Activated CD8-positive, alpha-beta memory T cell treated with anti-CD3 and anti-CD28 coated beads, Interleukin-2, amount 10 ng/mL, durations not matched to agents 7 days and 5 days (primary cell): Measurements from ENCODE around the gene CRACDL. TPM values are rescaled to one million over a fixed set of nuclear protein-coding genes. Genes with fewer than 3 reads are reported as not detected.
A peak's percentile ranks its signal among the peaks of the same experiment; 100 is the strongest.
"Not testable (repeated sequence)": the region's sequence is repeated elsewhere in the genome, so short reads cannot be mapped to it uniquely, and the experiment has no call there.

Source experiments
- ATAC-seq: fragments of 150-1000 bp; cut with Tn5 transposase; one replicate; pipeline ENCODE4 v1.10.0; 2021; ENCODE audit warnings: moderate library complexity
- CTCF ChIA-PET: fragments of 350-600 bp; sonication (Branson Sonifier 250); formaldehyde crosslinking; loops from one replicate; lab custom pipeline; 2021; ENCODE audit warnings: antibody characterized with exemption; lab: Charles Lee
- DNase-seq: peaks from one replicate; pipeline ENCODE4 v3.0.0-alpha.2; 2020
- H3K27ac Mint-ChIP-seq: one replicate; pipeline ENCODE4 v1.8.0; 2021; ENCODE audit warnings: mild to moderate bottlenecking, mixed read lengths
- H3K27me3 Mint-ChIP-seq: one replicate; pipeline ENCODE4 v1.8.0; 2021; ENCODE audit warnings: mixed read lengths
- H3K36me3 Mint-ChIP-seq: one replicate; pipeline ENCODE4 v1.8.0; 2021; ENCODE audit warnings: mild to moderate bottlenecking, mixed read lengths
- H3K4me1 Mint-ChIP-seq: one replicate; pipeline ENCODE4 v1.8.0; 2021; ENCODE audit warnings: mixed read lengths
- H3K4me3 Mint-ChIP-seq: one replicate; pipeline ENCODE4 v1.8.0; 2021; ENCODE audit warnings: mild to moderate bottlenecking, moderate library complexity, mixed read lengths
- H3K9me3 Mint-ChIP-seq: one replicate; pipeline ENCODE4 v1.8.0; 2022; ENCODE audit warnings: low read depth, mixed read lengths
- total RNA-seq, 2 experiments: library from RNA; stranded (reverse); gene quantifications; one replicate each; pipeline ENCODE4 v1.2.3, GENCODE V29; 2021

Gene CRACDL
- total RNA-seq, 2 experiments from 2014 or later: 0.18 to 0.35 TPM

GRCh38 chr2:98880266-98881152 is 55.5 kb downstream of the CRACDL start:
- peaks cover 4% of the 10 kb centered on the region for H3K36me3 Mint-ChIP-seq
- CTCF ChIA-PET: no interaction called here
- ATAC-seq: no peak
- peak; percentile 33 for DNase-seq
- no peak overlapping the region for H3K4me3 Mint-ChIP-seq
- H3K27ac Mint-ChIP-seq: no peak overlapping the region
- H3K27me3 Mint-ChIP-seq: peaks cover 5% of the 10 kb centered on the region
- H3K4me1 Mint-ChIP-seq: peaks cover 2% of the 10 kb centered on the region
- H3K9me3 Mint-ChIP-seq: no peaks in the 10 kb centered on the region

- CTCF ChIA-PET, H3K27ac Mint-ChIP-seq, ATAC-seq, H3K36me3 Mint-ChIP-seq, H3K4me3 Mint-ChIP-seq, H3K27me3 Mint-ChIP-seq, H3K9me3 Mint-ChIP-seq: not testable (repeated sequence)
- DNase-seq: peak; percentile 12
- H3K4me1 Mint-ChIP-seq: peaks cover 16% of the 10 kb centered on the region
Observed at GRCh38 chr2:98877658-98878057, 58.4 kb downstream of the CRACDL start.

GRCh38 chr2:98876741-98877140 is 59.3 kb downstream of the CRACDL start:
- no peaks in the 10 kb centered on the region for H3K36me3 Mint-ChIP-seq

GRCh38 chr2:98875746-98876145 is 60.3 kb downstream of the CRACDL start:
- no peak for ATAC-seq
- H3K36me3 Mint-ChIP-seq: no peaks in the 10 kb centered on the region

More at GRCh38 chr2:98876741-98877140, 59.3 kb downstream of the CRACDL start:
- CTCF ChIA-PET: no interaction called here
- peaks cover 2% of the 10 kb centered on the region for H3K27me3 Mint-ChIP-seq
- no peak for ATAC-seq
- no peak overlapping the region for H3K4me3 Mint-ChIP-seq
- H3K9me3 Mint-ChIP-seq: no peaks in the 10 kb centered on the region
- peak; percentile 15 for DNase-seq
- H3K27ac Mint-ChIP-seq: no peak overlapping the region
- H3K4me1 Mint-ChIP-seq: peaks cover 16% of the 10 kb centered on the region

GRCh38 chr2:98875081-98875728 is 60.8 kb downstream of the CRACDL start:
- peaks cover 2% of the 10 kb centered on the region for H3K27me3 Mint-ChIP-seq
- no peak overlapping the region for H3K27ac Mint-ChIP-seq
- H3K4me3 Mint-ChIP-seq: no peak overlapping the region
- no peaks in the 10 kb centered on the region for H3K36me3 Mint-ChIP-seq
- H3K9me3 Mint-ChIP-seq: no peaks in the 10 kb centered on the region
- peaks cover 16% of the 10 kb centered on the region for H3K4me1 Mint-ChIP-seq
- ATAC-seq (peak; percentile 82), DNase-seq (peak; percentile 64)
- CTCF ChIA-PET: no interaction called here

More at GRCh38 chr2:98875746-98876145, 60.3 kb downstream of the CRACDL start:
- Mint-ChIP-seq H3K4me3 (no peak overlapping the region), H3K4me1 (peaks cover 16% of the 10 kb centered on the region), H3K27ac (no peak overlapping the region), H3K9me3 (no peaks in the 10 kb centered on the region), H3K27me3 (peaks cover 2% of the 10 kb centered on the region)
- peak; percentile 36 for DNase-seq
- CTCF ChIA-PET: no interaction called here

- no peak for ATAC-seq
- Mint-ChIP-seq H3K27ac (no peak overlapping the region), H3K9me3 (no peaks in the 10 kb centered on the region), H3K4me1 (peaks cover 20% of the 10 kb centered on the region), H3K36me3 (no peaks in the 10 kb centered on the region), H3K27me3 (peaks cover 2% of the 10 kb centered on the region), H3K4me3 (no peak overlapping the region)
- no peak for DNase-seq
- CTCF ChIA-PET: no interaction called here
Observed at GRCh38 chr2:98874186-98874689, 61.8 kb downstream of the CRACDL start.

GRCh38 chr2:98872526-98872925 is 63.5 kb downstream of the CRACDL start:
- H3K36me3 Mint-ChIP-seq: no peaks in the 10 kb centered on the region
- ATAC-seq (no peak), DNase-seq (no peak)
- H3K27me3 Mint-ChIP-seq: peaks cover 2% of the 10 kb centered on the region
- H3K4me1 Mint-ChIP-seq: peaks cover 19% of the 10 kb centered on the region
- no peaks in the 10 kb centered on the region for H3K9me3 Mint-ChIP-seq
- H3K4me3 Mint-ChIP-seq: no peak overlapping the region
- CTCF ChIA-PET: interaction anchor here (1.0 kb wide), 1 partner anchor 9 kb away, joined by 3 read pairs; no protein-coding TSS in a partner anchor
- no peak overlapping the region for H3K27ac Mint-ChIP-seq

GRCh38 chr2:98871506-98871905 is 64.5 kb downstream of the CRACDL start:
- CTCF ChIA-PET: interaction anchor here (1.0 kb wide), 1 partner anchor 8 kb away, joined by 3 read pairs; no protein-coding TSS in a partner anchor
- no peak overlapping the region for H3K4me3 Mint-ChIP-seq
- peaks cover 2% of the 10 kb centered on the region for H3K27me3 Mint-ChIP-seq
- H3K36me3 Mint-ChIP-seq: no peaks in the 10 kb centered on the region
- H3K4me1 Mint-ChIP-seq: peaks cover 19% of the 10 kb centered on the region
- no peak overlapping the region for H3K27ac Mint-ChIP-seq
- no peaks in the 10 kb centered on the region for H3K9me3 Mint-ChIP-seq
- DNase-seq (no peak), ATAC-seq (no peak)

GRCh38 chr2:98870516-98871158 is 65.4 kb downstream of the CRACDL start:
- Mint-ChIP-seq H3K36me3 (no peaks in the 10 kb centered on the region), H3K4me1 (peaks cover 23% of the 10 kb centered on the region), H3K4me3 (no peak overlapping the region), H3K27me3 (peaks cover 2% of the 10 kb centered on the region), H3K27ac (no peak overlapping the region), H3K9me3 (no peaks in the 10 kb centered on the region)
- DNase-seq (no peak), ATAC-seq (no peak)
- CTCF ChIA-PET: no interaction called here

- Mint-ChIP-seq H3K4me1 (peaks cover 16% of the 10 kb centered on the region), H3K27me3 (peaks cover 5% of the 10 kb centered on the region), H3K4me3 (peak overlapping the region; percentile 4), H3K36me3 (no peaks in the 10 kb centered on the region), H3K9me3 (no peaks in the 10 kb centered on the region), H3K27ac (peak overlapping the region; percentile 33)
- DNase-seq (no peak), ATAC-seq (peak; percentile 27)
- CTCF ChIA-PET: no interaction called here
Observed at GRCh38 chr2:98869870-98870269, 66.2 kb downstream of the CRACDL start.

GRCh38 chr2:98869272-98869641 is 66.8 kb downstream of the CRACDL start:
- Mint-ChIP-seq H3K4me1 (peaks cover 11% of the 10 kb centered on the region), H3K9me3 (no peaks in the 10 kb centered on the region), H3K27me3 (peaks cover 6% of the 10 kb centered on the region), H3K36me3 (no peaks in the 10 kb centered on the region), H3K27ac (peak overlapping the region; percentile 33), H3K4me3 (peak overlapping the region; percentile 4)
- no peak for ATAC-seq
- CTCF ChIA-PET: no interaction called here
- DNase-seq: no peak

GRCh38 chr2:98868548-98869271 is 67.3 kb downstream of the CRACDL start:
- ATAC-seq: no peak
- H3K36me3 Mint-ChIP-seq: peaks cover 1% of the 10 kb centered on the region
- H3K9me3 Mint-ChIP-seq: no peaks in the 10 kb centered on the region

More at GRCh38 chr2:98868548-98869271, 67.3 kb downstream of the CRACDL start:
- H3K4me3 Mint-ChIP-seq: no peak overlapping the region
- H3K27me3 Mint-ChIP-seq: peaks cover 9% of the 10 kb centered on the region
- CTCF ChIA-PET: no interaction called here
- no peak for DNase-seq
- peaks cover 9% of the 10 kb centered on the region for H3K4me1 Mint-ChIP-seq
- H3K27ac Mint-ChIP-seq: no peak overlapping the region
